SK-N-MC (cell line): ENCODE results near the gene GALNTL6.

ENCODE experiments used
- EZH2 ChIP-seq: fragments of 200-600 bp; sonication (generic); IDR thresholded peaks from one replicate; pipeline ENCODE4 v1.6.1; 2017; ENCODE audit warnings: antibody characterized with exemption
- FOXP2 ChIP-seq: optimal IDR thresholded peaks from 2 replicates; pipeline ENCODE3; 2011; ENCODE audit warnings: mild to moderate bottlenecking, moderate library complexity; ENCODE audit not compliant: insufficient read depth; ENCODE audit errors: extremely low read length, control extremely low read depth
- POLR2AphosphoS5 ChIP-seq: IDR thresholded peaks from 2 replicates; pipeline ENCODE4 v1.6.1; 2012; ENCODE audit warnings: mild to moderate bottlenecking, low read depth, low read length, borderline replicate concordance

DNA sequence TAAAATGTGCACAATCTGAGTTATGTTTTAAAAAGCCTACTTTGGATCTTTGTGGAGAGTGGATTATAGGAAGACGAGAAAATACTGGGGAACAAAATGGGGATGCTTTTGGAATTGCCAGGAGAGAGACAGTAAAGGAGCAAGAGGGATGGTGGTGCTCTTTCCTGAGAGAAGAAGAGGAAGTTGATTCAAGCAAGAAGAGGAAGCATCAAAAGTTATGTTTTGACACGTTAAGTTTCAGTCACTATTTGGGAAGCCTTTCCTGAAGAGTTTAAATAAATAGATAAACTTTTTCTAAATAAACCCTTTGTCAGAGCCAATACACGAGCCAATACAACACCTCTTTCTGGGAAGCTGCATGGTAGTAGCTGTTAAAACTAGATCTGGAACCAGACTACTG is 394.1 kb downstream of the GALNTL6 start:
- TF ChIP-seq POLR2AphosphoS5 = no peak
- TF ChIP-seq EZH2 = no peak
- no peak for TF ChIP-seq FOXP2
